ENCODE data around the gene OR2T2.
"Not testable (repeated sequence)": the region's sequence is repeated elsewhere in the genome, so short reads cannot be mapped to it uniquely, and the experiment has no call there.

DNA sequence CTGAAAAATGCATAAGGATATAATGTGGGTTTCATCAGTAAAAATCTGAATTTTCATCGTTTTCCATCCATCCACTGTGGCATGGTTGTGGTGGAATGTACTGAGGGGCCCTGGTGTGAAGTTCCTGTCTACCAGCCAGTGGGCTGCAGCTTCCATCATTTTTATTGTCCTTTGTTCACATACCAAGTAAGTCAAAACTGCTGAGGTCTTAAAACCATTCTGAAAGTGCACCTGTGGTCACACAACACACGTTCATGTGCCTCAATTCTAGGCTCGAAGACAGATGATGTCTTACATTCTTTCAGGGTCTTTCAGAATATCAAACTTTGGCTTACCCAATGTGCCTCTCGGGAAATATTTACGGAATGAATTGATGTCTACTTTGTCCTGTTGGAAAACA, 6.2 kb upstream of the OR2T2 start:
- TF ChIP-seq POLR2AphosphoS5 (IDR thresholded peaks at IDR 0.05; ENCODE audit: low read depth); STAT1 (IDR thresholded peaks at IDR 0.05; ENCODE audit: unreplicated experiment): not testable (repeated sequence)
